Measurements from ENCODE around the gene APOBEC3C. TPM values are rescaled to one million over a fixed set of nuclear protein-coding genes. Genes with fewer than 3 reads are reported as not detected.
"Not testable (repeated sequence)": the region's sequence is repeated elsewhere in the genome, so short reads cannot be mapped to it uniquely, and the experiment has no call there.

APOBEC3C gene
- total RNA-seq, 1 donor from 2014 or later: 22.3 TPM

- Mint-ChIP-seq H3K27ac (ENCODE audit: unreplicated experiment) (no peak overlapping the region), H3K36me3 (ENCODE audit: low read depth) (no peaks in the 10 kb centered on the region), H3K9me3 (ENCODE audit: low read depth) (peaks cover 5% of the 10 kb centered on the region), H3K4me3 (ENCODE audit: unreplicated experiment) (no peak overlapping the region), H3K27me3 (ENCODE audit: low read depth) (no peaks in the 10 kb centered on the region), H3K4me1 (ENCODE audit: low read depth) (no peaks in the 10 kb centered on the region)
- TF ChIP-seq, protein P1, sequence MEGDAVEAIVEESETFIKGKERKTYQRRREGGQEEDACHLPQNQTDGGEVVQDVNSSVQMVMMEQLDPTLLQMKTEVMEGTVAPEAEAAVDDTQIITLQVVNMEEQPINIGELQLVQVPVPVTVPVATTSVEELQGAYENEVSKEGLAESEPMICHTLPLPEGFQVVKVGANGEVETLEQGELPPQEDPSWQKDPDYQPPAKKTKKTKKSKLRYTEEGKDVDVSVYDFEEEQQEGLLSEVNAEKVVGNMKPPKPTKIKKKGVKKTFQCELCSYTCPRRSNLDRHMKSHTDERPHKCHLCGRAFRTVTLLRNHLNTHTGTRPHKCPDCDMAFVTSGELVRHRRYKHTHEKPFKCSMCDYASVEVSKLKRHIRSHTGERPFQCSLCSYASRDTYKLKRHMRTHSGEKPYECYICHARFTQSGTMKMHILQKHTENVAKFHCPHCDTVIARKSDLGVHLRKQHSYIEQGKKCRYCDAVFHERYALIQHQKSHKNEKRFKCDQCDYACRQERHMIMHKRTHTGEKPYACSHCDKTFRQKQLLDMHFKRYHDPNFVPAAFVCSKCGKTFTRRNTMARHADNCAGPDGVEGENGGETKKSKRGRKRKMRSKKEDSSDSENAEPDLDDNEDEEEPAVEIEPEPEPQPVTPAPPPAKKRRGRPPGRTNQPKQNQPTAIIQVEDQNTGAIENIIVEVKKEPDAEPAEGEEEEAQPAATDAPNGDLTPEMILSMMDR (IDR thresholded peaks at IDR 0.05): no peak
- no peak for DNase-seq (ENCODE audit: low spot score)
These were observed 41.6 kb downstream of the APOBEC3C start for GRCh38 chr22:39055658-39056057.

GRCh38 chr22:39061290-39061689 lies 47.2 kb downstream of the APOBEC3C start:
- not testable (repeated sequence) for H3K4me3 Mint-ChIP-seq (ENCODE audit: unreplicated experiment); H3K27ac Mint-ChIP-seq (ENCODE audit: unreplicated experiment); DNase-seq (ENCODE audit: low spot score); H3K4me1 Mint-ChIP-seq (ENCODE audit: low read depth); H3K9me3 Mint-ChIP-seq (ENCODE audit: low read depth); H3K36me3 Mint-ChIP-seq (ENCODE audit: low read depth); H3K27me3 Mint-ChIP-seq (ENCODE audit: low read depth)

DNA sequence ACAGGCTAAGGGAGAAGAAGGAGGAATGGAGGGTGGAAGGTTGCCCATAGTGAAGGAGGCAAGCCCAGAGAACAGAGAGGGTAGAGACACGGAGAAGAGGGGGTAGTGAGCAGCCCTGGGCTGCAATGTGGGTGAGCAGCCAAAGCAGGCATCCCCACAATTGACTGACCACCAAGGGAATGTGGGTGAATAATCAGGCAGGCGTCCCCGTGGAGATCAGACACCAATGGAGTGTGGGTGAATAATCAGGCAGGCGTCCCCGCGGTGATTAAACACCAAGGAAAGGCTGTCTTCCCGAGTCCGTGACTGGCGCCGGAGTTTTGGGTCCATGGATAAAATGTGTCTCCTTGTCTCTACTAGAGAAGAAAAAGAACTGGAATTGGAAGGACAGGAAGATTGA lies 47.9 kb downstream of the APOBEC3C start:
- not testable (repeated sequence) for DNase-seq (ENCODE audit: low spot score); H3K27me3 Mint-ChIP-seq (ENCODE audit: low read depth); H3K4me1 Mint-ChIP-seq (ENCODE audit: low read depth); H3K27ac Mint-ChIP-seq (ENCODE audit: unreplicated experiment); H3K4me3 Mint-ChIP-seq (ENCODE audit: unreplicated experiment); H3K9me3 Mint-ChIP-seq (ENCODE audit: low read depth); H3K36me3 Mint-ChIP-seq (ENCODE audit: low read depth)

GRCh38 chr22:39063904-39064303 lies 49.8 kb downstream of the APOBEC3C start:
- H3K9me3 Mint-ChIP-seq (ENCODE audit: low read depth); H3K27ac Mint-ChIP-seq (ENCODE audit: unreplicated experiment); H3K36me3 Mint-ChIP-seq (ENCODE audit: low read depth); H3K27me3 Mint-ChIP-seq (ENCODE audit: low read depth); H3K4me1 Mint-ChIP-seq (ENCODE audit: low read depth); H3K4me3 Mint-ChIP-seq (ENCODE audit: unreplicated experiment); DNase-seq (ENCODE audit: low spot score): not testable (repeated sequence)

- H3K4me3 Mint-ChIP-seq (ENCODE audit: unreplicated experiment); DNase-seq (ENCODE audit: low spot score); H3K9me3 Mint-ChIP-seq (ENCODE audit: low read depth); H3K27ac Mint-ChIP-seq (ENCODE audit: unreplicated experiment); H3K36me3 Mint-ChIP-seq (ENCODE audit: low read depth); H3K27me3 Mint-ChIP-seq (ENCODE audit: low read depth); H3K4me1 Mint-ChIP-seq (ENCODE audit: low read depth): not testable (repeated sequence)
These were observed 52.6 kb downstream of the APOBEC3C start for GRCh38 chr22:39066442-39067276.

- TF ChIP-seq, protein P1 (IDR thresholded peaks at IDR 0.05): no peak
- Mint-ChIP-seq H3K27me3 (ENCODE audit: low read depth) (peaks cover 3% of the 10 kb centered on the region), H3K9me3 (ENCODE audit: low read depth) (no peaks in the 10 kb centered on the region), H3K4me1 (ENCODE audit: low read depth) (no peaks in the 10 kb centered on the region), H3K27ac (ENCODE audit: unreplicated experiment) (no peak overlapping the region), H3K4me3 (ENCODE audit: unreplicated experiment) (no peak overlapping the region), H3K36me3 (ENCODE audit: low read depth) (no peaks in the 10 kb centered on the region)
- DNase-seq (ENCODE audit: low spot score): no peak
These were observed 54.2 kb downstream of the APOBEC3C start for GRCh38 chr22:39068033-39068785.

Other genes with a start within 250 kb of the APOBEC3C start
- gene DNAL4, start 220.1 kb upstream of the APOBEC3C start, total RNA-seq: 10.8 to 14.3 TPM (median 11.8 TPM) in 3 replicates
- 23.4 to 37.5 TPM (median 35.0 TPM) in 3 replicates for gene NPTXR, start 170.2 kb upstream of the APOBEC3C start, total RNA-seq
- 80.1 to 110 TPM (median 82.9 TPM) in 3 replicates for gene CBX6, start 142.0 kb upstream of the APOBEC3C start, total RNA-seq
- gene APOBEC3A, start 56.6 kb upstream of the APOBEC3C start, total RNA-seq: not detected in 3 replicates
- 1.5 to 2.9 TPM (median 2.4 TPM) in 3 replicates for gene APOBEC3B, start 31.9 kb upstream of the APOBEC3C start, total RNA-seq
- 0.37 to 0.79 TPM (median 0.44 TPM) in 3 replicates for gene APOBEC3D, start 6.9 kb downstream of the APOBEC3C start, total RNA-seq
- 5.3 to 8.3 TPM (median 6.5 TPM) in 3 replicates for gene APOBEC3F, start 26.6 kb downstream of the APOBEC3C start, total RNA-seq
- 0.56 to 0.94 TPM (median 0.87 TPM) in 3 replicates for gene APOBEC3G, start 63.0 kb downstream of the APOBEC3C start, total RNA-seq
- not detected in 3 replicates for gene APOBEC3H, start 83.0 kb downstream of the APOBEC3C start, total RNA-seq
- 3.6 to 6.9 TPM (median 4.7 TPM) in 3 replicates for gene CBX7, start 138.4 kb downstream of the APOBEC3C start, total RNA-seq
- gene PDGFB, start 230.7 kb downstream of the APOBEC3C start, total RNA-seq: 10.5 to 16.9 TPM (median 16.5 TPM) in 3 replicates

Measured in chondrocyte (in vitro differentiated cells).